Tibial nerve (tissue), 4 donors: ENCODE data around the gene ARG2.

Experiments used
- CTCF ChIP-seq, 5 experiments: fragments of 200-600 bp in 3 of 5; fragments of 450-650 bp in 2 of 5; sonication (generic) in 3 of 5; IDR thresholded peaks; one replicate each; pipeline ENCODE4 v1.5.1; 2016 to 2019; ENCODE audit warnings: antibody characterized with exemption in 5 of 5, mild to moderate bottlenecking in 3 of 5, moderate library complexity in 2 of 5
- EP300 ChIP-seq, 2 donors: sonication (generic); formaldehyde crosslinking; IDR thresholded peaks; one replicate each; pipeline ENCODE4 v1.6.1; 2017; ENCODE audit warnings: antibody characterized with exemption in 2 of 2, mild to moderate bottlenecking in 1 of 2
- POLR2A ChIP-seq, 2 donors: fragments of 450-650 bp; IDR thresholded peaks; one replicate each; pipeline ENCODE4 v1.6.1; 2017; ENCODE audit warnings: antibody characterized with exemption in 2 of 2, mild to moderate bottlenecking in 2 of 2, moderate library complexity in 2 of 2

- TF ChIP-seq CTCF (IDR thresholded peaks at IDR 0.05) (no peak), POLR2A (IDR thresholded peaks at IDR 0.05) (no peak), EP300 (IDR thresholded peaks at IDR 0.05) (no peak)
Observed at GRCh38 chr14:67665868-67666267, 46.1 kb downstream of the ARG2 start.
